Measurements from ENCODE around the gene GPC5.

DNA sequence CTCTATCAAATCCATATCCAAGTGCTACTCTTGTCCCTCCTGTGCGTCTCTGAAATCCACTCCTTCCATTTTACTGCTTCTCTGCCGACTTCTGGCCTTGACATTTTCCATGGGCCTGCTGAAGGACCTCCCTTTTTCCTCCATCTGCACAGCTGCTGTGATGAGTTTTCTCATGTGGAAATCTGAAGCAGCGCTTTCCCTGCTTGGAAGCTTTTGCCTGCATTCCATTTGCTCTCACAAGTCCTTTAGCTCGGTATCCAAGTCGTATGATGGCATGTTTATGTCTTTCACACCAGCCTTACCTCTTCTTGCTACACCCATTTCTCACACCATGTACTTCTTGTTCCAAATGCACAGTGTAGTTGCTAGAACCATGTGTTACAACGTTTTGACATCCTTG, 328.2 kb downstream of the GPC5 start:
- TF ChIP-seq, protein P1, sequence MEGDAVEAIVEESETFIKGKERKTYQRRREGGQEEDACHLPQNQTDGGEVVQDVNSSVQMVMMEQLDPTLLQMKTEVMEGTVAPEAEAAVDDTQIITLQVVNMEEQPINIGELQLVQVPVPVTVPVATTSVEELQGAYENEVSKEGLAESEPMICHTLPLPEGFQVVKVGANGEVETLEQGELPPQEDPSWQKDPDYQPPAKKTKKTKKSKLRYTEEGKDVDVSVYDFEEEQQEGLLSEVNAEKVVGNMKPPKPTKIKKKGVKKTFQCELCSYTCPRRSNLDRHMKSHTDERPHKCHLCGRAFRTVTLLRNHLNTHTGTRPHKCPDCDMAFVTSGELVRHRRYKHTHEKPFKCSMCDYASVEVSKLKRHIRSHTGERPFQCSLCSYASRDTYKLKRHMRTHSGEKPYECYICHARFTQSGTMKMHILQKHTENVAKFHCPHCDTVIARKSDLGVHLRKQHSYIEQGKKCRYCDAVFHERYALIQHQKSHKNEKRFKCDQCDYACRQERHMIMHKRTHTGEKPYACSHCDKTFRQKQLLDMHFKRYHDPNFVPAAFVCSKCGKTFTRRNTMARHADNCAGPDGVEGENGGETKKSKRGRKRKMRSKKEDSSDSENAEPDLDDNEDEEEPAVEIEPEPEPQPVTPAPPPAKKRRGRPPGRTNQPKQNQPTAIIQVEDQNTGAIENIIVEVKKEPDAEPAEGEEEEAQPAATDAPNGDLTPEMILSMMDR (IDR thresholded peaks at IDR 0.05; ENCODE audit: low read depth, low read length), result no peak
- no peak for TF ChIP-seq EZH2phosphoT487 (IDR thresholded peaks at IDR 0.05; ENCODE audit: low read depth)

Data from OCI-LY3 (cell line).